Measurements from ENCODE around the gene LCP1. TPM values are rescaled to one million over a fixed set of nuclear protein-coding genes. Genes with fewer than 3 reads are reported as not detected.
"Not testable (repeated sequence)": the region's sequence is repeated elsewhere in the genome, so short reads cannot be mapped to it uniquely, and the experiment has no call there.

LCP1 gene
- total RNA-seq, 2 experiments from 2014 or later = 1,008 to 1,043 TPM

DNA sequence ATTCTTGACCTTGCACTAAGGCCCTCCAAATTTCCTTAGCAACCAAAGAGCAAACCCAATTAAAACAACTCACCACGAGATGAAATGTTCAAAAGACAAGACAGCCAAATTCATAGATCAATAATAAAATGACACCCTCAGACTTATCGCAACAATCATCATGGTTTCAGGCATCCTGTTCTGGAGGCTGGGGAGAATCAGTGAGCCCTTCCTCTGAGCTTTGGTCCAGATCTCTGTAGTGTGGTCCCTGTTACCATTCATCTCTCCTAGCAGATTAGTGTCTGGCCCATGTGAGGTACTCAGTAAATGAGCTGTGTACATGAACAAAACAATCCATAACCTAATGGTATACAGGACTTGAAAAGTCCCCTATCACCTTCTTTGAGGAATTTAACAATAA, 12.2 kb downstream of the LCP1 start:
- peaks cover 49% of the 10 kb centered on the region for H3K36me3 Mint-ChIP-seq (ENCODE audit: low read depth)
- CTCF ChIA-PET = interaction anchor here (1.3 to 11.2 kb wide), 5 partner anchors 9 to 18 kb away, joined by 3 to 106 read pairs (median 4); partner anchors contain the start of gene LCP1
- intact Hi-C loops (cut with micrococcal nuclease) = loop anchor here (5.0 to 10.0 kb wide), 4 partner anchors 218 to 1985 kb away; partner anchors contain the start of gene RUBCNL
- peaks cover 4% of the 10 kb centered on the region for H3K9me3 Mint-ChIP-seq
- no peak for DNase-seq
- H3K27me3 Mint-ChIP-seq (ENCODE audit: low read depth) = no peaks in the 10 kb centered on the region
- peak overlapping the region; percentile 94 for H3K27ac Mint-ChIP-seq
- peaks cover 94% of the 10 kb centered on the region for H3K4me1 Mint-ChIP-seq (ENCODE audit: low read depth)
- H3K4me3 Mint-ChIP-seq = peak overlapping the region; percentile 67

DNA sequence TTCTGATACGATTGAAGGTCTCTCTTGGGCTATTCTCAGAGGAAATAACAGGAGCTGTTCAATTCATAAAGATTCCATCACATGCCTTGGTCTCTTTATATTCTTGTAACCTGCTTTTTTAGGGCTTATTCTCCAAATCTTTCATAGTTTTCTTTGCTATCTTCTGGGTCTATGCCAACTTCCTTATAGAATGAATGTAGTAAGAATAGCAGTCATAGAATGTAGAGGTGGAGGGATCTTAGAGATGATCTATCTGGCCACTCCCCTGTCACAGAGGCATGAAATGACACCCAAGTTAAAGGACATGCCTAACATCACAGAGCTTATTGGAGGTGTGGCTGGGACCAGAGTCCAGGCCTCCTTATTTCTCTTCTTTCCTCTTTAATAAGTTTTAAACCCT, 13.2 kb downstream of the LCP1 start:
- intact Hi-C loops (cut with micrococcal nuclease) = loop anchor here (1.0 to 10.0 kb wide), 5 partner anchors 14 to 834 kb away; partner anchors contain the start of genes LCP1 and RUBCNL
- Mint-ChIP-seq H3K27ac (peak overlapping the region; percentile 94), H3K36me3 (ENCODE audit: low read depth) (peaks cover 48% of the 10 kb centered on the region), H3K4me1 (ENCODE audit: low read depth) (peaks cover 95% of the 10 kb centered on the region), H3K27me3 (ENCODE audit: low read depth) (no peaks in the 10 kb centered on the region), H3K4me3 (peak overlapping the region; percentile 67), H3K9me3 (peaks cover 4% of the 10 kb centered on the region)
- DNase-seq = no peak
- CTCF ChIA-PET = interaction anchor here (0.6 to 2.8 kb wide), 5 partner anchors 9 to 153 kb away, joined by 3 to 22 read pairs (median 8); no protein-coding TSS in a partner anchor

DNA sequence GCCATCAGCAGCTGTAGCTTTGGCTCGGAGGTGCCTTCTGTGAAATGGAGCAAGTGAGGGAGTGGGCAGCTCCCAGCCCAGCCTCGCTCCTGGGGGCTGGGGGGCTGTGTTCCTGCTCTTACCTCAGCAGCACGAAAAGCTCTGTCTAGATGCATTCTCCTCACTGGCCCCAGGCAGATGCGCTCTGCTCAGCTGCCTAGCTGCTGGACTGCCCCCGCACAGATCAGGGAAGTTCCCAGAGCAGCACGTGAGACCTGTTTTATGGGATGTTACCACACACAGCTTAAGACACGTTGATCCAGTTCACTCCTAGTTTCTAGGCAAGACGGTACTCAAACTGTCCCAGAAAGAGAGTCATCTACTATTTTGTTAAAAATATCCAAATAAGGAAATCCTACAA, 13.6 kb downstream of the LCP1 start:
- CTCF ChIA-PET = interaction anchor here (0.6 to 2.8 kb wide), 8 partner anchors 9 to 153 kb away, joined by 3 to 22 read pairs (median 5); no protein-coding TSS in a partner anchor
- peak overlapping the region; percentile 67 for H3K4me3 Mint-ChIP-seq
- DNase-seq = peak; percentile 89
- H3K27me3 Mint-ChIP-seq (ENCODE audit: low read depth) = no peaks in the 10 kb centered on the region
- peaks cover 44% of the 10 kb centered on the region for H3K36me3 Mint-ChIP-seq (ENCODE audit: low read depth)
- H3K9me3 Mint-ChIP-seq = peaks cover 4% of the 10 kb centered on the region
- intact Hi-C loops (cut with micrococcal nuclease) = loop anchor here (1.0 to 10.0 kb wide), 5 partner anchors 14 to 834 kb away; partner anchors contain the start of genes LCP1 and RUBCNL
- H3K27ac Mint-ChIP-seq = peak overlapping the region; percentile 94
- H3K4me1 Mint-ChIP-seq (ENCODE audit: low read depth) = peaks cover 92% of the 10 kb centered on the region

DNA sequence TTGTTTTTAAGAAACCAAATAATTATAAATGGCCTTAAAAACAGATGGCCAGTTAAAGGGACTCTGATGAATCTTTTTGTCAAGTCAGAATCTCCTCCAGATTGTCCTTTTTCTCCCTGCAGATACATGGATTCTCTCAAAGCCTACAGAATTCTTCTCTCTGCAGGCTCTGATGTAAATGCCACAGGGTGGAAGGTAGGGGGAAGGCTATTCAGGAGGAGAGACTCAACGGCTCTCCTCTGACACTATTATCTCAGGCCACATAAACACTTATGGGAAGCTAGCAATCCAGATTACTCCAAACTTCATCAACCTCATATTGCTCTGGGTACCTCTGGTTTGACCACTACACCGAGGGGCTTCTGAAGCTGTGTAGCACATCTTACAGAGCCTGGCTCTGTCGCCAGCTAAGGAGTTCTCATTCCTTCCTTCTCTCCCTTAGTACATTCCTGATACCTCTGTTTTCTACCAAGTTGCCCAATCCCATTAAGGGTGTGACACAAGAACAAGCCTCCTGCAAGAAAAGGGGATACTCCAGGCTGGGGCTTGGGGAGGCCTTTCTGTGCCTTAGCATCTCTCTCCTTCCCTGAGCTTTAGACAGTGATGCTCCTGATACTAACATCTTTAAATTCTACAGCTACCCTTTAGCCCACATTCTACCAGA, 14.9 kb downstream of the LCP1 start:
- Mint-ChIP-seq H3K9me3 (peaks cover 4% of the 10 kb centered on the region), H3K36me3 (ENCODE audit: low read depth) (peaks cover 40% of the 10 kb centered on the region), H3K4me1 (ENCODE audit: low read depth) (peaks cover 88% of the 10 kb centered on the region), H3K27me3 (ENCODE audit: low read depth) (no peaks in the 10 kb centered on the region), H3K27ac (peak overlapping the region; percentile 94), H3K4me3 (peak overlapping the region; percentile 58)
- intact Hi-C loops (cut with micrococcal nuclease) = loop anchor here (5.0 to 10.0 kb wide), 2 partner anchors 220 to 832 kb away; partner anchors contain the start of gene RUBCNL
- CTCF ChIA-PET = interaction anchor here (0.7 to 2.8 kb wide), 9 partner anchors 12 to 154 kb away, joined by 3 to 17 read pairs (median 4); partner anchors contain the start of gene LCP1
- DNase-seq = no peak

DNA sequence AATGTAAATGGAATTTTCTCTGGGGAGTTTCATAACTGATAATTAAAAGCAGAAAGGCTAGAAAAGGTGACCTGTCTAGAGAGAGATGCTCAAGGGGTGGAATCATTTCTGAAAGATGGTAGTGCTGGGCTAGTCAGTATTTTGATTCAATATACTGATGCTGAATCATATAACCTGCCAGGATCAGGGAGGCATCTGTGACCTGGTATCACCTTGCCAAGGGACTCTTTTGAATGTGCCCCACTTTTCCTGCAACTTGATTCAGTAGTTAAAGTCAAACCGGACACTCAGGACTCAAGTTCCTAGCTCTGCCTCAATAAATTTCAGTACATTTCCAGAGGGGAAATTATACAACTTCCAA, 15.8 kb downstream of the LCP1 start:
- H3K9me3 Mint-ChIP-seq = peaks cover 4% of the 10 kb centered on the region
- H3K36me3 Mint-ChIP-seq (ENCODE audit: low read depth) = peaks cover 40% of the 10 kb centered on the region
- H3K27ac Mint-ChIP-seq = peak overlapping the region; percentile 94
- peak overlapping the region; percentile 14 for H3K4me3 Mint-ChIP-seq
- peaks cover 87% of the 10 kb centered on the region for H3K4me1 Mint-ChIP-seq (ENCODE audit: low read depth)
- intact Hi-C loops (cut with micrococcal nuclease) = loop anchor here (5.0 to 10.0 kb wide), 2 partner anchors 221 to 831 kb away; partner anchors contain the start of gene RUBCNL
- no peaks in the 10 kb centered on the region for H3K27me3 Mint-ChIP-seq (ENCODE audit: low read depth)
- no peak for DNase-seq
- CTCF ChIA-PET = interaction anchor here (2.8 kb wide), 1 partner anchor 13 kb away, joined by 17 read pairs; no protein-coding TSS in a partner anchor

DNA sequence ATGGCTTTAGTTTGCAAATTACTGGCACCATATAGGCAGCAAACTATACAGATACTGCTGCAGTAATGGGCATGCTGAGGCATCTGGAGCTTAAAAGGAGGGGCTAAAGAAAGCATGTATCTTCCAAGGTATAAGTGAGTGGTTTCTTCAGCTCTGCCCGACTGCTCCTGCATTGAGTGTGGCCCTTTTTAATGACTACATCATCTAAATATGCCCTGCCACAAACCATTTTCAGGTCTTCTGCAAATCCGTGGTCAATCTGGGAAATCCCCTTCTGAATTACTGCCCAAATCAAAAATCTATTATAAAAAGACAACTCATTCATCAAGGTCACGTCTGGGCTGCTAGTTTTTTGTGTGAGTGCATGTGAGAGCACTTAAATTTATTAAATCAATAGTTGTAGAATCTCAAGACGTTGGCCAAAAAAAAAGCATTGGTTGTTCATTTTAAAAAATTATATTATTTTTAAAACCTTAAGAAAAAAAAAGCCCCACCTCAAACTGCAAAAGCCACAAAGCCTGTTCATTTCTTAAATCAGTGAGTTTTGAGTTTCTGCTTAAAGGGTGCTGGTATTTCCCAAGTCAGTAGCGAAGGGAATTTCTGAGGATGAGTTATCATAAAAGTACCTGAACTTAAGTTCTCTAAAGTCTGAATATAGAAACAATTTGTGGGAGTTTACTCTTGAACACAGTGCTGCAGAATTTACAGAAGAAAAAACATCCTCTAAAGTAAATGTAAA, 16.3 kb downstream of the LCP1 start:
- H3K27ac Mint-ChIP-seq = peak overlapping the region; percentile 94
- no peaks in the 10 kb centered on the region for H3K27me3 Mint-ChIP-seq (ENCODE audit: low read depth)
- peak overlapping the region; percentile 28 for H3K4me3 Mint-ChIP-seq
- peak; percentile 59 for DNase-seq
- H3K9me3 Mint-ChIP-seq = peaks cover 4% of the 10 kb centered on the region
- CTCF ChIA-PET = interaction anchor here (0.6 to 1.4 kb wide), 3 partner anchors 8 to 15 kb away, joined by 3 to 7 read pairs (median 3); no protein-coding TSS in a partner anchor
- peaks cover 37% of the 10 kb centered on the region for H3K36me3 Mint-ChIP-seq (ENCODE audit: low read depth)
- intact Hi-C loops (cut with micrococcal nuclease) = loop anchor here (5.0 to 10.0 kb wide), 2 partner anchors 222 to 831 kb away; partner anchors contain the start of gene RUBCNL
- peaks cover 86% of the 10 kb centered on the region for H3K4me1 Mint-ChIP-seq (ENCODE audit: low read depth)

DNA sequence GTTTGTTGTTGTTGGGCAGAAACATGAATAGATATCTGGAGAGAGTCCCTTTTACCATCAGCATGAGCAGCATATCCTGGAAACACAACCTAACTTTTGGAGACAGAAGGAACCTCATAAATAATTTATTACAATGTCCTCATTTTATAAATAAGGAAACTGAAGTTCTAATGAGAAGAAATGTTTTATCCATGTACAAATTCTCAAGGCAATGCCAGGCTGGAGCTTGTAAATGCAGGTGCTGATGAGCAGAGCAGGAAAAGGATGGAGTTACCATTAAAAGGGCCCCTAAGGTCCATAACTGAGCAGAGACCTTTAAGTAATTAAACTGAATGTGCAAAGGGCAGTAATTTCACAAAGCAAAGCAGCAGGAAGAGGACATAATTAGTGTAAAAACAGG, 17.3 kb downstream of the LCP1 start:
- Mint-ChIP-seq H3K36me3 (ENCODE audit: low read depth) (peaks cover 33% of the 10 kb centered on the region), H3K27ac (peak overlapping the region; percentile 74), H3K4me1 (ENCODE audit: low read depth) (peaks cover 86% of the 10 kb centered on the region), H3K4me3 (peak overlapping the region; percentile 27), H3K27me3 (ENCODE audit: low read depth) (no peaks in the 10 kb centered on the region), H3K9me3 (peaks cover 1% of the 10 kb centered on the region)
- CTCF ChIA-PET = interaction anchor here (0.6 to 1.4 kb wide), 2 partner anchors 9 to 11 kb away, joined by 3 to 7 read pairs; no protein-coding TSS in a partner anchor
- intact Hi-C loops (cut with micrococcal nuclease) = loop anchor here (5.0 to 10.0 kb wide), 2 partner anchors 223 to 830 kb away; partner anchors contain the start of gene RUBCNL
- DNase-seq = no peak

DNA sequence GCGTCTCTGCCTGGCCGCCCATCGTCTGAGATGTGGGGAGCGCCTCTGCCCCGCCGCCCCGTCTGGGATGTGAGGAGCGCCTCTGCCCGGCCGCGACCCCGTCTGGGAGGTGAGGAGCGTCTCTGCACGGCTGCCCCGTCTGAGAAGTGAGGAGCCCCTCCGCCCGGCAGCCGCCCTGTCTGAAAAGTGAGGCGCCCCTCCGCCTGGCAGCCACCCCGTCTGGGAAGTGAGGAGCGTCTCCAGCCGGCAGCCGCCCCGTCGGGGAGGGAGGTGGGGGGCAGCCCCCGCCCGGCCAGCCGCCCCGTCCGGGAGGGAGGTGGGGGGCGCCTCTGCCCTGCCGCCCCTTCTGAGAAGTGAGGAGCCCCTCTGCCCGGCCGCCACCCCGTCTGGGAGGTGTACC, 19.2 kb downstream of the LCP1 start:
- not testable (repeated sequence) for DNase-seq; H3K4me3 Mint-ChIP-seq; H3K27me3 Mint-ChIP-seq (ENCODE audit: low read depth); H3K9me3 Mint-ChIP-seq
- Mint-ChIP-seq H3K36me3 (ENCODE audit: low read depth) (peaks cover 42% of the 10 kb centered on the region), H3K27ac (peak overlapping the region; percentile 62), H3K4me1 (ENCODE audit: low read depth) (peaks cover 82% of the 10 kb centered on the region)
- CTCF ChIA-PET = interaction anchor here (1.2 kb wide), 1 partner anchor 16 kb away, joined by 4 read pairs; no protein-coding TSS in a partner anchor
- intact Hi-C loops (cut with micrococcal nuclease) = loop anchor here (10.0 kb wide), 1 partner anchor 828 kb away; no protein-coding TSS in a partner anchor

DNA sequence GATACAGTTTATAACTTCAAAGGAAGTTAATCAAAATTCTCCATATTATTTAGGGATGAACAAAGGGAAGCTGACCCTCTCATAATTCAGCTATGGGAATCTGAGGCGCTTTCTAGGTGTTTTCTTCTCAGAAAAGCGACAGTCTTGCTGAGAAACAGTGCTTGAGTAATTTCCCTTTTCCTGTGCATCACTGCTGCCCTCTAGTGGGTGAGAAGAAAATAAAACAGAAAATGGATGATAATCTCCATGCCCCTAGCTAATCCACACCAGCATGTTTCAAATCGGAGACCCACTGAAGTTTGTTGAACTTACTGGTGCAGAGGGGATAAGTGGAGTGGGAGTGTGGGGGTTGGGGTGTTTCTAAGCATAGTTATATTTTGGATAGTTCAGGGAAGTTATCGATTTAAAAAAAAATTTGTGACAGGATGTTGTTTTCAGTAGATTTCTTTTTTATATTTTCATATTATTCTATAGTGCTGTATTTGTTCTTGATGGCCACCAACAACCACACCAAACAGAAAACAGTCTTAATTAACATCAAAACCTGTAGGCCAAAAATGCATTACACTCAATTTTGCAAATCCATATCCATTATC, 21.4 kb downstream of the LCP1 start:
- CTCF ChIA-PET = interaction anchor here (0.7 to 5.3 kb wide), 18 partner anchors 8 to 648 kb away, joined by 3 to 106 read pairs (median 5); partner anchors contain the start of gene LCP1
- H3K4me1 Mint-ChIP-seq (ENCODE audit: low read depth) = peaks cover 67% of the 10 kb centered on the region
- H3K36me3 Mint-ChIP-seq (ENCODE audit: low read depth) = peaks cover 54% of the 10 kb centered on the region
- H3K27me3 Mint-ChIP-seq (ENCODE audit: low read depth) = no peaks in the 10 kb centered on the region
- H3K27ac Mint-ChIP-seq = peak overlapping the region; percentile 94
- H3K4me3 Mint-ChIP-seq = peak overlapping the region; percentile 51
- intact Hi-C loops (cut with micrococcal nuclease) = loop anchor here (1.0 to 10.0 kb wide), 8 partner anchors 10 to 826 kb away; partner anchors contain the start of genes LCP1 and ZC3H13
- H3K9me3 Mint-ChIP-seq = no peaks in the 10 kb centered on the region
- peak; percentile 51 for DNase-seq

DNA sequence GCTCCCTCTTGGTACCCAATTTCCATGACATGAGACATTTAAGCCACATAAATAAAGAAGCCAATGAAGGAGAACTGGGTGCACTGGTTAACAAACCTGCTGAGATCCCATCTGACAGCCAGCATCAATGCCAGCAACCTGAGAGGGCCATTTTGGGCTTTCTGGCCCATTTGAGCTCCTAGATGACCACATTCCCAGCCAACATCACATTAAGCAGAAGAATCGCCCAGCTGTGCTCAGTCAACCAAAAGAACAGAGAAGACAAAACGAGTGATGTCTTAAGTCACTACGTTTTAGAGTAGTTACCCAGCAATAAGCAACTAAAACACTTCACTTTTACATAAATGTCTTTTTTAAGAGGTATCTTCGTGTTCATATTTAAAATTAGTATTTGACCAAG, 21.9 kb downstream of the LCP1 start:
- Mint-ChIP-seq H3K4me3 (peak overlapping the region; percentile 51), H3K36me3 (ENCODE audit: low read depth) (peaks cover 56% of the 10 kb centered on the region), H3K9me3 (no peaks in the 10 kb centered on the region), H3K4me1 (ENCODE audit: low read depth) (peaks cover 64% of the 10 kb centered on the region), H3K27ac (peak overlapping the region; percentile 94), H3K27me3 (ENCODE audit: low read depth) (no peaks in the 10 kb centered on the region)
- CTCF ChIA-PET = interaction anchor here (0.7 to 5.3 kb wide), 20 partner anchors 8 to 648 kb away, joined by 3 to 106 read pairs (median 5); partner anchors contain the start of genes LCP1 and ZC3H13
- intact Hi-C loops (cut with micrococcal nuclease) = loop anchor here (1.0 to 10.0 kb wide), 8 partner anchors 10 to 825 kb away; partner anchors contain the start of genes LCP1 and ZC3H13
- no peak for DNase-seq

DNA sequence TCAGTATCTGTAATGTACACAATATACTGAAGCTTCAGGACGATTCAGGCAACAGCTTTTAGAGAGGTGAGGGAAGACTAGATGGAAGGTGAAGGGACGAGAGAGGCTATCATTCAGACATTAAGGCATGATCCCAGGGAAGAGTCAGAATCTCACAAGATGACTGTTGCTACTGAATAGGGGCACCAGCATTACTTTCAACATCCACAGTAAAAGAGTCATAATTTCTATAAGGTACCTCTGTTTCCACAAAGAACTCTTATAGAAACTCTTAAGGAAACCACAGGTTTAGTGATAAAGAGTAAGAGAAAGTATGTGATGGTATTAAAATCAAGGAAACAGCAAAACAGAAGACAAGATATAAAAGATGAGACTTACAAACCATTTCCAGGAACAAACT, 23.0 kb downstream of the LCP1 start:
- Mint-ChIP-seq H3K4me3 (peak overlapping the region; percentile 41), H3K27me3 (ENCODE audit: low read depth) (no peaks in the 10 kb centered on the region), H3K27ac (peak overlapping the region; percentile 94), H3K36me3 (ENCODE audit: low read depth) (peaks cover 64% of the 10 kb centered on the region), H3K4me1 (ENCODE audit: low read depth) (peaks cover 59% of the 10 kb centered on the region), H3K9me3 (no peaks in the 10 kb centered on the region)
- CTCF ChIA-PET = interaction anchor here (1.1 to 5.3 kb wide), 11 partner anchors 9 to 133 kb away, joined by 3 to 106 read pairs (median 13); partner anchors contain the start of genes LCP1 and ZC3H13
- no peak for DNase-seq
- intact Hi-C loops (cut with micrococcal nuclease) = no loop called here
